ENCODE measurements around the gene ZNF579.

Gene ZNF579, protein sequence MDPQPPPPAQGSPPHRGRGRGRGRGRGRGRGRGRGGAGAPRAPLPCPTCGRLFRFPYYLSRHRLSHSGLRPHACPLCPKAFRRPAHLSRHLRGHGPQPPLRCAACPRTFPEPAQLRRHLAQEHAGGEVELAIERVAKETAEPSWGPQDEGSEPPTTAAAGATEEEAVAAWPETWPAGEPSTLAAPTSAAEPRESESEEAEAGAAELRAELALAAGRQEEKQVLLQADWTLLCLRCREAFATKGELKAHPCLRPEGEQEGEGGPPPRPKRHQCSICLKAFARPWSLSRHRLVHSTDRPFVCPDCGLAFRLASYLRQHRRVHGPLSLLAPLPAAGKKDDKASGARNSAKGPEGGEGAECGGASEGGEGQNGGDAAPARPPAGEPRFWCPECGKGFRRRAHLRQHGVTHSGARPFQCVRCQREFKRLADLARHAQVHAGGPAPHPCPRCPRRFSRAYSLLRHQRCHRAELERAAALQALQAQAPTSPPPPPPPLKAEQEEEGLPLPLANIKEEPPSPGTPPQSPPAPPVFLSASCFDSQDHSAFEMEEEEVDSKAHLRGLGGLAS

GRCh38 chr19:55580628-55581144, at the start of gene ZNF579:
TSS of gene ZNF579 (minus strand) at chr19:55580848. CDS start at chr19:55579639, 1,209 bp downstream.
- peak; percentile 39 for DNase-seq (ENCODE audit: low read depth)

DNA sequence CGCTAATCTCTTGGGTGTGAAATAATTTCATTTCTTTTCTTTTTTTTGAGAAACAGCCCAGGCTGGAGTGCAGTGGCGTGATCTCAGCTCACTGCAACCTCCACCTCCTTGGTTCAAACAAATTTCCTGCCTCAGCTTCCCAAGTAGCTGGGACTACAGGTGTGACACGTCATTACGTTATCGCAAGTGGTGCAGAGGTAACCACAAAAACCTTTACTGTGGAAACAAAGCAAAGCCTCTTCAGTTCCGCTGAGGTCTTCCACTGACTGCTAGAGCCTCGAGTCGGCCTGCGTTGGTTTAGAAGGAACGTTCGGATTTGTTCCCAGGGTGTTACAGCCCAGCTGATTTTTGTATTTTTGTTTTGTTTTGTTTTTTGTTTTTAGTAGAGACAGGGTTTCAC, 45.7 kb upstream of the ZNF579 start:
- DNase-seq (ENCODE audit: low read depth), result peak; percentile 67

DNA sequence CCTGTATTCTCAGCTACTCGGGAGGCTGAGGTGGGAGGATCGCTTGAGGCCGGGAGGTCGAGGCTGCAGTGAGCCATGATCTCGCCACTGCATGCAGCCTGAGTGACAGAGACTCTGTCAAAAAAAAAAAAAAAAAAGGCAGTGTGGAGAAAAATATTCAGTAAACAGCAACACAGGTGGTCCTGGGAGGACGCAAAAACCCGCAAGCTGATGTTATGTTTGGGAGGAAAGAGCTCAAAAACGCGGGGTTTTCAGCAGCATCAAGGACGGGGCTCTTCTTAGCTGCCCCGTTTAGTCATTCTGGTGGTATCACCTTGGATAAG, 44.3 kb upstream of the ZNF579 start:
- DNase-seq (ENCODE audit: low read depth), result no peak

GRCh38 chr19:55624109-55625003, 43.7 kb upstream of the ZNF579 start, which contains the start of gene ZNF784:
TSS of gene ZNF784 (minus strand) at chr19:55624566. CDS start at chr19:55624561, 5 bp downstream.
- peak; percentile 86 for DNase-seq (ENCODE audit: low read depth)

- no peak for DNase-seq (ENCODE audit: low read depth)
Observed at GRCh38 chr19:55623561-55623960, 42.9 kb upstream of the ZNF579 start.

GRCh38 chr19:55623130-55623529, 42.5 kb upstream of the ZNF579 start:
- DNase-seq (ENCODE audit: low read depth), result no peak

DNA sequence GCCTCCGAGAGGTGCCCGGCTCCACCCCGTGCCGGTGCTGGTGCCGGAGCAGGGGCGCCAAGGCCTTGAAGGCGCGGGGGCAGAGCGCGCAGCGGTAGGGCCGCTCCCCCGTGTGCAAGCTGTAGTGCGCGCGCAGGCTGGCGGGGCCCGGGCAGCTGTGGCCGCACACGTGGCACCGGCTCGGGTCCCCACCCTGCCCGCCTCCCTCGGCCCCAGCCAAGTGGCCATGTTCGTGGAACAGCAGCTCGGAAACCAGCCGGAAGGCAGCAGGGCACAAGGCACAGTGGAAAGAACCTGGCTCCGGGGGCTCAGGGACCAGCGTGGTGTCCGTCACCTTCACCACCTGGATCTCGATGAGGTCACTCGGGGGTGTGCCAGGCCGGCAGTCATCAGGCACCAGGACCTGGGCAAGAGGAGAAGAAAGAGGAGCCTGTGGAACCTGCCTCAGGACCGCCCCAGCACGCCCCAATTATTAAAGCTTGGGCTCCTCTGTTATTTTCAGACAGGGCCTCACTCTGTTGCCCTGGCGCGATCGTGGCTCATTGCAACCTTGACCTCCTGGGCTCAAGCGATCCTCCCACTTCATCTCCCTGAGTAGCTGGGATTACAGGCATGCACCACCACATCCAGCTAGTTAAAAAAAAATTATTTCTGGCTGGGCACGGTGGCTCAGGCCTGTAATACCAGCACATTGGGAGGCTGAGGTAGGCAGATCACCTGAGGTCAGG, 41.8 kb upstream of the ZNF579 start:
- no peak for DNase-seq (ENCODE audit: low read depth)

DNA sequence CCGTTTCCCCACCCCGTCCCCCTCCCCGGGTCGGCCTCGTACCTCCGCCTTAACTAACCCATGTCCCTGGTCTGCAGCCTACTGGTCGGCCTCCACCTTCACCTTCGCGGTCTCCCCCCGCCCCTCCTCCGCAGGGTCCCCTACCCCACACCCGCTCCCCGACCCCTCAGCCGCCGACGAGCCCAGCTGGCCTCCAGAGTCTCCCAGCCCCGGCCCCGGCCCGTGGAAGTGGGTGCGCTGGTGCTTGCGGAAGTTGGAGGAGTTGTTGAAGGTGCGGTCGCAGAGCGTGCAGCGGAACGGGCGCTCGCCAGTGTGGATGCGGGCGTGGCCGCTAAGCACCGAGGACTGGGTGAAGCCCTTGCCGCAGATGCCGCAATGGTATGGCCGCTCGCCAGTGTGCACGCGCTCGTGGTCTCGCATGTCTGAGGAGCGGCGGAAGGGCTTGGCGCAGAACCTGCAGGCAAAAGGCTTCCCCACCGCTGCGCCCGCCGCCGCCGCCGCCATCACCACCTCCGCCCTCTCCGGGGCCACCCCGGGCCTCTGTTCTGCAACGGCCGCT, 41.1 kb upstream of the ZNF579 start:
- no peak for DNase-seq (ENCODE audit: low read depth)

- no peak for DNase-seq (ENCODE audit: low read depth)
Observed at GRCh38 chr19:55621205-55621672, 40.6 kb upstream of the ZNF579 start.

DNA sequence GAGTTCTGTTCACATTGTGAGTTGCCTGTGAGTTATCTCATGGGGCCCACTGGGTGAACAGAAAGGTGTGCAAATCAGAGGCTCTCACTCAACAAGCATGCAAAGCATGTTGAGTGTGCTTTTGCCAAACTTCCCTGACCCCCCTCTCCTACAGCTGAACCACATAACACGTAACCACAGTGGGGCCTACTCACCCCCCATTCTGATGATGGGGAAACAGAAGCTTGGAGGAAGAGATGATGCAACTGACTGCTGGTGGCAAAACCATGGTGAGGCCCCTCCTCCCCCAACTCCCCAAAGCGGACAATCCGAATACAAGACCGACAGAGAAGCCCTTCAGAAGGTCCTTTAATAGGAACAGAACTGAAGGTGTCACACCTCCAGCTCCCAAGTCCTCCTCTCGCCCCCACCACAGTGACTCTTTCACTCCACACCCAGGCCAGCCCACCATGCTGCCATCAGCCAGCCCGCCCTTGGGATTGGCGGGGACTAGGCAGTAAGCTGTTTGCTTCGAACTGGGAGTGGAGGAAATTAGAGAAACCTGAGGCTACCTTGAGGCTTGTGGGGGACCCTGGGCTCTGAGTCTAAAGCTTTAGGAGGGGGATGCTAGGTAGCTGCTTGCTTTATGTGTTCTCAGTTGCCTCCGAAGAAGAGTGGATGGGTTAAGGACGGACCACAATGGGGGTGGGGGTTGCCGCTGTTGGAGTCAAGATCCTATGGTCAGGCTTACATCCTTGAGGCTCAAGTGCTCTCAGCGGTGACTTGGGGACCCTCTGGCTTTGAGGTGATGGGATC, 40.0 kb upstream of the ZNF579 start:
- DNase-seq (ENCODE audit: low read depth), result no peak

DNA sequence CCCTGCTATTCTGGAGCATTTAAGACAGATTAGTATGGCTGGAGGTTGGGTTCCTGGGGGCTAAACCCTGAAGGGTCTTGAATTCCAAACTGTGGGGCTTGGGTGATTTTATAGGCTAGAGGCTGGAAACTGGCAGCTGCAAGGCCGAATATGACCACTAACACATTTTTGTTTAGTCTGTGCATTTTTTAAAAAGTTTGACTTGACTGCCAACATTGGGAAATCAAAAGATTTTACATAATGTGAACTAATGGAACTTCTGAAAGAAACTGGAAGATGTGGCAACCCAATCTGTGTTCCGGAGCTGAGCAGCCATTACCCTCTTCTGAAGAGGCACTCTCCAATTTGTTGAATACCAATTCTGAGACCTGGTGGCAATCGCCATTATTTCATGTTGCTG, 38.6 kb upstream of the ZNF579 start:
- no peak for DNase-seq (ENCODE audit: low read depth)

DNA sequence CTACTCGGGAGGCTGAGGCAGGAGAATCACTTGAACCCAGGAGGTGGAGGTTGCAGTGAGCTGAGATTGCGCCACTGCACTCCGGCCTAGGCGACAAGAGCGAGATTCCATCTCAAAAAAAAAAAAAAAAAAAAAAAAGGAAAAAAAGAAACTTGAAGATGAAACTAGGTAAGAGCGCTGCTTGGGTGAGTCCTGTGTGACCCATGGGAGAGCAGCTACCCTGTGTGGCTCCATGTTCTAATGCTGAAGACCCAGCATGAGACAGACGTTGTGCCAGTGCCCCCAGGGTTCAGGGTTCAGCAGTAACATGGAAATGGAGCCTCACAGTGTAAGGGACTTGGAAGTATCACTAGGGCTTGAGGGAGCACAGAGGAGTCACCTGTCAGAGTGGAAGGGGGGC, 37.8 kb upstream of the ZNF579 start:
- no peak for DNase-seq (ENCODE audit: low read depth)

DNA sequence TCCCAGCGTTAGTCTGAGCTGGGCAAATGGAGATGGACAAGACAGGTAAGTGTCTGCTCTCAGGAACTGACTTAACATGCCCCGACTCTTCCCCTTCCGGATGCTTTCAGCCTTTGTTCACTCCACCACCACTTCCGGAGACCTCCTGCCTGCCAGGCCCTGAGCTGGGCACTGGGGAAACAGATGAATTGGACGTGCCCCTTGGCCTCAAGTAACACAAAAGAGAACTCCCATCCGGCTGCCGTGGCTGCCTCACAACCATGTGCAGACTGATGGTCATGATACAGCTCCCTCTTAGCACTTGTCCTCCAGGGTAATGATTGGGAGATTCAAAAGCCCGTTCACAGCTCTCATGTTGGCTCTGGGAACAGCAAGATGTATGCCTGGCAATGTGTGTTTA, 36.8 kb upstream of the ZNF579 start:
- DNase-seq (ENCODE audit: low read depth), result no peak

DNA sequence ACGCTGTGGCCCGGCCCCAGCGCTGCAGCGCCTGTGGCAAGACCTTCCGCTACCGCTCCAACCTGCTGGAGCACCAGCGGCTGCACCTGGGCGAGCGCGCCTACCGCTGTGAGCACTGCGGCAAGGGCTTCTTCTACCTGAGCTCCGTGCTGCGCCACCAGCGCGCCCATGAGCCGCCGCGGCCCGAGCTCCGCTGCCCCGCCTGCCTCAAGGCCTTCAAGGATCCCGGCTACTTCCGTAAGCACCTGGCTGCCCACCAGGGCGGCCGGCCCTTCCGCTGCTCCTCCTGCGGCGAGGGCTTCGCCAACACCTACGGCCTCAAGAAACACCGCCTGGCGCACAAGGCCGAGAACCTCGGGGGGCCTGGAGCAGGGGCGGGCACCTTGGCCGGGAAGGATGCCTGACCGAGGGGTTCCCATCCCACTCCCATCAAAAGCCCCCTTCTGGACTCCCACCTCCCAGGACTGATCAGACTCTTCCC, 35.8 kb upstream of the ZNF579 start:
- no peak for DNase-seq (ENCODE audit: low read depth)

DNA sequence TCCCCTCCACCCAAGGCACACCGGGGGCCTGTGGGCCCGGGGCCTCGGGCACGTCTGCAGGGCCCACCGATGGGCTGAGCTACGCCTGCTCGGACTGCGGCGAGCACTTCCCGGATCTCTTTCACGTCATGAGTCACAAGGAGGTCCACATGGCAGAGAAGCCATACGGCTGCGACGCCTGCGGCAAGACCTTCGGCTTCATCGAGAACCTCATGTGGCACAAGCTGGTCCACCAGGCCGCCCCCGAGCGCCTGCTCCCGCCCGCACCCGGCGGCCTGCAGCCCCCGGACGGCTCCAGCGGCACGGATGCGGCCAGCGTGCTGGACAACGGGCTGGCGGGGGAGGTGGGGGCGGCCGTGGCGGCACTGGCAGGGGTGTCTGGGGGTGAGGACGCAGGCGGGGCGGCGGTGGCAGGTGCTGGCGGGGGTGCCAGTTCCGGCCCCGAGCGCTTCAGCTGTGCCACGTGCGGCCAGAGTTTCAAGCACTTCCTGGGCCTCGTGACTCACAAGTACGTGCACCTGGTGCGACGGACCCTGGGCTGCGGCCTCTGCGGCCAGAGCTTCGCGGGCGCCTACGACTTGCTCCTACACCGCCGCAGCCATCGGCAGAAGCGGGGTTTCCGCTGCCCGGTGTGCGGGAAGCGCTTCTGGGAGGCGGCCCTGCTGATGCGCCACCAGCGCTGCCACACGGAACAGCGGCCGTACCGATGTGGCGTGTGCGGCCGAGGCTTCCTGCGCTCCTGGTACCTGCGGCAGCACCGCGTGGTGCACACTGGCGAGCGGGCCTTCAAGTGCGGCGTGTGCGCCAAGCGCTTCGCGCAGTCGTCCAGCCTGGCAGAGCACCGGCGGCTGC, 35.1 kb upstream of the ZNF579 start:
- no peak for DNase-seq (ENCODE audit: low read depth)

DNA sequence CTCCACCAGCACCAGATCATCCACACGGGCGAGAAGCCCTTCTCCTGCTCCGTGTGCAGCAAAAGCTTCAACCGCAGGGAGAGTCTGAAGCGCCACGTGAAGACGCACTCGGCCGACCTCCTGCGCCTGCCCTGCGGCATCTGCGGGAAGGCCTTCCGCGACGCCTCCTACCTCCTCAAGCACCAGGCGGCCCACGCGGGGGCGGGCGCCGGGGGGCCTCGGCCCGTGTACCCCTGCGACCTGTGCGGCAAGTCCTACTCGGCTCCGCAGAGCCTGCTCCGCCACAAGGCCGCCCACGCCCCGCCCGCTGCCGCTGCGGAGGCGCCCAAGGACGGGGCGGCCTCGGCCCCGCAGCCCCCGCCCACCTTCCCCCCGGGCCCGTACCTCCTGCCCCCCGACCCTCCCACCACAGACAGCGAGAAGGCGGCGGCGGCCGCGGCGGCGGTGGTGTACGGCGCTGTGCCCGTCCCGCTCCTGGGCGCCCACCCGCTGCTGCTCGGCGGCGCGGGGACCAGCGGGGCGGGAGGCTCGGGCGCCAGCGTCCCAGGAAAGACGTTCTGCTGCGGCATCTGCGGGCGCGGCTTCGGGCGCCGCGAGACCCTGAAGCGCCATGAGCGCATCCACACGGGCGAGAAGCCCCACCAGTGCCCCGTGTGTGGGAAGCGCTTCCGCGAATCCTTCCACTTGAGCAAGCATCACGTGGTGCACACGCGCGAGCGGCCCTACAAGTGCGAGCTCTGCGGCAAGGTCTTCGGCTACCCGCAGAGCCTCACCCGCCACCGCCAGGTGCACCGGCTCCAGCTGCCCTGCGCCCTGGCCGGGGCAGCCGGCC, 34.3 kb upstream of the ZNF579 start:
- no peak for DNase-seq (ENCODE audit: low read depth)

DNA sequence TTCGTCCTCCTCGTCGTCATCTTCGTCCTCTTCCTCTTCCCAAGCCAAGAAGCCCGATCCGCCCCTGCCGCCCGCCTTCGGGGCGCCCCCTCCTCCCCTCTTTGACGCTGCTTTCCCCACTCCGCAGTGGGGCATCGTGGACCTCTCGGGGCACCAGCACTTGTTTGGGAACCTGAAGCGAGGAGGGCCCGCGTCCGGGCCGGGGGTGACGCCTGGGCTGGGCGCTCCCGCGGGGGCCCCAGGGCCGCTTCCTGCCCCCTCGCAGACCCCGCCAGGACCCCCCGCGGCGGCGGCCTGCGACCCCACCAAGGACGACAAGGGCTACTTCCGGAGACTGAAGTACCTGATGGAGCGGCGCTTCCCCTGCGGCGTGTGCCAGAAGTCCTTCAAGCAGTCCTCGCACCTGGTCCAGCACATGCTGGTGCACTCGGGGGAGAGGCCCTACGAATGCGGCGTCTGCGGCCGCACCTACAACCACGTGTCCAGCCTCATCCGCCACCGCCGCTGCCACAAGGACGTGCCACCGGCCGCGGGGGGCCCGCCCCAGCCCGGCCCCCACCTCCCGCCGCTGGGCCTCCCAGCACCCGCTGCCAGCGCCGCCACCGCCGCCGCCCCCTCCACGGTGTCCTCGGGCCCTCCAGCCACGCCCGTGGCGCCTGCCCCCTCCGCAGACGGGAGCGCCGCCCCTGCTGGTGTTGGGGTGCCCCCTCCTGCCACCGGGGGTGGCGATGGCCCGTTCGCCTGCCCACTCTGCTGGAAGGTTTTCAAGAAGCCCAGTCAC, 33.5 kb upstream of the ZNF579 start:
- no peak for DNase-seq (ENCODE audit: low read depth)

DNA sequence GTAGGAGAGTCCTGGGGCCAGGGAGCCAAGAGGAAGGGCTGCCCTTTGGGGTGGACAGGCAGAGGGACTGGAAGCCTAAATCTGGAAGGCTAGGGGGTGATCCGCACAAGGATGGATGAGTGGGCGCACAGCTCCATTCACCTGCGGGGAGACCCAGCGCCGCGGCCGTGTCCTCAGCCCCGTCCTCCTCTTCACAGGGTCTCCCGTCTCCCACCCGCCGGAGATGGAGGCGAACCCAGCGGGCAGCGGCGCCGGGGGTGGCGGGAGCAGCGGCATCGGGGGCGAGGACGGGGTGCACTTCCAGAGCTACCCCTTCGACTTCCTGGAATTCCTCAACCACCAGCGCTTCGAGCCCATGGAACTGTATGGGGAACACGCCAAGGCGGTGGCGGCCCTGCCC, 32.7 kb upstream of the ZNF579 start:
- no peak for DNase-seq (ENCODE audit: low read depth)

Data from T-helper 22 cell (primary cell).